ENCODE results near the gene ATOH8.

The ATOH8 gene

GRCh38 chr2:85772841-85773491 is 19.2 kb downstream of the ATOH8 start:
- peak overlapping the region; percentile 94 for H3K27ac Mint-ChIP-seq
- no peak for DNase-seq
- H3K9me3 Mint-ChIP-seq, result no peaks in the 10 kb centered on the region
- no peak for TF ChIP-seq CTCF (IDR thresholded peaks at IDR 0.05)
- H3K4me1 Mint-ChIP-seq, result peaks cover 78% of the 10 kb centered on the region
- peaks cover 13% of the 10 kb centered on the region for H3K27me3 Mint-ChIP-seq (ENCODE audit: low read depth, poor library complexity)
- H3K36me3 Mint-ChIP-seq (ENCODE audit: low read depth), result no peaks in the 10 kb centered on the region
- H3K4me3 Mint-ChIP-seq, result peak overlapping the region; percentile 14

GRCh38 chr2:85773692-85774091 is 19.9 kb downstream of the ATOH8 start:
- H3K27me3 Mint-ChIP-seq (ENCODE audit: low read depth, poor library complexity), result peaks cover 13% of the 10 kb centered on the region
- no peak for DNase-seq
- no peaks in the 10 kb centered on the region for H3K9me3 Mint-ChIP-seq
- H3K36me3 Mint-ChIP-seq (ENCODE audit: low read depth), result no peaks in the 10 kb centered on the region
- H3K4me3 Mint-ChIP-seq, result no peak overlapping the region
- no peak overlapping the region for H3K27ac Mint-ChIP-seq
- H3K4me1 Mint-ChIP-seq, result peaks cover 78% of the 10 kb centered on the region
- TF ChIP-seq CTCF (IDR thresholded peaks at IDR 0.05), result no peak

- Mint-ChIP-seq H3K27ac (peak overlapping the region; percentile 69), H3K27me3 (ENCODE audit: low read depth, poor library complexity) (peaks cover 12% of the 10 kb centered on the region), H3K4me1 (peaks cover 77% of the 10 kb centered on the region), H3K4me3 (peak overlapping the region; percentile 29), H3K36me3 (ENCODE audit: low read depth) (no peaks in the 10 kb centered on the region), H3K9me3 (no peaks in the 10 kb centered on the region)
- no peak for TF ChIP-seq CTCF (IDR thresholded peaks at IDR 0.05)
- no peak for DNase-seq
Measured at GRCh38 chr2:85774126-85774978, 20.6 kb downstream of the ATOH8 start.

GRCh38 chr2:85775406-85776381 is 21.9 kb downstream of the ATOH8 start:
- H3K4me1 Mint-ChIP-seq, result peaks cover 69% of the 10 kb centered on the region
- no peaks in the 10 kb centered on the region for H3K9me3 Mint-ChIP-seq
- no peak overlapping the region for H3K27ac Mint-ChIP-seq
- no peak for TF ChIP-seq CTCF (IDR thresholded peaks at IDR 0.05)
- H3K27me3 Mint-ChIP-seq (ENCODE audit: low read depth, poor library complexity), result peaks cover 11% of the 10 kb centered on the region
- DNase-seq, result no peak
- H3K36me3 Mint-ChIP-seq (ENCODE audit: low read depth), result no peaks in the 10 kb centered on the region
- no peak overlapping the region for H3K4me3 Mint-ChIP-seq

GRCh38 chr2:85776672-85777071 is 22.9 kb downstream of the ATOH8 start:
- Mint-ChIP-seq H3K9me3 (no peaks in the 10 kb centered on the region), H3K36me3 (ENCODE audit: low read depth) (no peaks in the 10 kb centered on the region), H3K27me3 (ENCODE audit: low read depth, poor library complexity) (peaks cover 11% of the 10 kb centered on the region), H3K4me1 (peaks cover 66% of the 10 kb centered on the region), H3K4me3 (no peak overlapping the region), H3K27ac (no peak overlapping the region)
- TF ChIP-seq CTCF (IDR thresholded peaks at IDR 0.05), result no peak
- no peak for DNase-seq

Data from nephron progenitor cell (in vitro differentiated cells).